Inflammatory macrophage (primary cell): ENCODE measurements around the gene NLGN4X.
"Not testable (repeated sequence)": the region's sequence is repeated elsewhere in the genome, so short reads cannot be mapped to it uniquely, and the experiment has no call there.

ENCODE experiments used
- DNase-seq, 2 donors: peaks; one replicate each; pipeline ENCODE4 v3.0.0-alpha.2; 2020 to 2022

The NLGN4X gene

DNA sequence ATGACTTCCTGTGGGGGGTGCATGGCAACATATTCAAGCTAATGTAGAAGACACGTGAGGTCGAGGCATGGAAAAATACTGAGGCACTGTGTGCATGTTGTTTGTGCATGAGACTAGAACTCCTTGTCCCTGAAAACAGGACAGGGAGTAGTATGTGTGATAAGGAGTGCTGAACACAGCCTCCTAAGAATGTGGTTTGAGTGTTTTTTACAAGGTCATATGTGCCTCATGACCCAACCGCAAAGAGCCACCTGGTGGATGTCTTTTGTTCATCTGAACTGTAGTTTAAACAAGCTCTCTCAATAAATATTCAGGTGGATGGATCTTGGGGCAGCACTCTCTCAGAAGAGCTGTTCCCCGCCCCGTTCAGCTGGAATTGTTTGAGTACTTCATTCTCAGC is 226.6 kb downstream of the NLGN4X start:
- no peak for DNase-seq

DNA sequence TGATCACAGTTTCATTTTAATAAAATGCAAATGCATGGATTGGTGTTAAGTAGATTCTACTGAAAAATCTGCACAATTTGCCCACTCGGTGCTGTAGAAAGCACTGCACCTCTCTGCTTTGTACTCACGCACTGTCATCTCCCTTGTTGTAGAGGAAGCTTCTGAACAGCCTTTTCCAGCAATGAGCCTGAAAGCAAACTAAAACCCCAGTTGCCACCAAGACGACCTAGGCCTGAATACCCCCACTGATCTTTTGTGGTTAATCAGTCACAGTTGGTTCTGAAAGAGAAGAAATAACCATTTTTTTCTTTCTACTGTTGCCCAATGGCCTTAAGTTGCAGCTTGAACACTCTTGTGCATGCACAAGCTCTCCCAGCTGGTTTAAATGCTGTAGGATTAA is 229.8 kb downstream of the NLGN4X start:
- DNase-seq: no peak

DNA sequence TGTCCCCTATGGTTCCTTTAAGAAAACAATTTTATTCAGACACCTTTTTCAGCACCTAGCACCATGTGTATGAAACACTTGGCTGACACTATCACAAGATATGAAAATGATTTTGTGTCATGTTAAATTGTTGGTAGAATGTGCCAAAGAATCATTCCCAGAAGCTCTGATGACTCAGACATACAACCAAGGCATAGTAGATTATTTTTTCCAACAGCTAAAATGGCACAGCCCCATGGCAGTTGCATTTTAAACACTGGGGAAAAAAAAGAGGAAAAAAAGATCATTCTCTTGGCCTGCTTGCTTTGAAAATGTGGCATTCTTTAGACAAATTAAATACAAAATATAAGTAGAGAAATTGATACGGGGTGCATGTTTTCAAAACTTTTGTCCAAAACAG is 230.2 kb downstream of the NLGN4X start:
- no peak for DNase-seq

DNA sequence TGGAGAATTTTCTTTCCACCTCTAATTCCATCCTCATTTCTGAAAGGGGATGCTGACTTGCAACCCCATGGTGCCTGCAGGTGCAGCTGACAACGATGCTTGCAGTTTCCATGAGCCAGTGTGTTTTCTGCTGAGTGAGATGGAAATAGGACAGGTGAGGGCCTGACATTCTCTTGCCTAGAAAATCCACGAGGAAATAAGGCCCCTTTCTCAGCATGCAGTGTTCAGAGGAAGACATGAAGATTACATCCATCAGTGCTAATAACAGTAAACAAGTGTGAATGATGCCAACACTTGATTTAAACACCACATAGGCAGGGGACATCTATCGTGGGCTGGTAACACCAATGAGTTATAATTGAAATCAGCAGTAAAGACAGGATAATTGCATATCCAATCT is 237.3 kb downstream of the NLGN4X start:
- no peak for DNase-seq

DNA sequence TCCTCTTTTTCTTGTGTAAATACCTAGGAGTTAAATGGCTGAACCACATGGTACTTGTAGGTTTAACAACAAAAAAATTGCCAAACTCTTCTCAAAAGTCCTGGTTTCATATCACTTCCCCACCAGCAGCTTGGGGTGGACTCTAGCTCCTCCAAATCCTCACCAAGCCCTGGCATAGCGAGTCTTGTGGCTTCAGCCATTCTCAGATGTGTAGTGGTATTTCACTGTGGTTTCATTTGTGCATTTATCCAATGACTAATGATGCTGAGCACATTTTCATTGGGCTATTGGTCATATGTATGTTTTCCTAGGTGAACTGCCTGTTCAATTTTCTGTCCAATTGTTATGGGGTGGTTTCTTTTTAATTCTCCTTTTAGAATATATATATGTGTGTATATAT is 249.3 kb downstream of the NLGN4X start:
- no peak for DNase-seq

DNA sequence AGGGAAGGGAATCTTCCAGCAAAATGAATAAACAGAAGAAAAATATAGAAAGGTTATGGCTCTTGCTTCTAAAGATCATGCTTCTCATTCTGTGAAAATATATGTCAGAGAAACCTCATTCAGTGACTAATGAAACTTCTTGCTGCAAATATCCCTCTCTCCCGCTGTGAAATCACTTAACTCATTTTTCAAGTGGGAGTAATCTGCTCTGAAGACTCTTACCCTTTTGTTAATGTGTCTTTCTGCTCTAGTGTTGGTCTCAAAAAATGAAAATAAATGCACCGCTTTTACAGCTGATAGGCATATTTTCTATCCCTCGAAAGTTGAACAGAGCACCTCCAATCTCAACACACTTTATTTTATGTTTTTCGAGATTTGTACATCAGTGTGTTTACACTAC is 252.3 kb downstream of the NLGN4X start:
- no peak for DNase-seq

DNA sequence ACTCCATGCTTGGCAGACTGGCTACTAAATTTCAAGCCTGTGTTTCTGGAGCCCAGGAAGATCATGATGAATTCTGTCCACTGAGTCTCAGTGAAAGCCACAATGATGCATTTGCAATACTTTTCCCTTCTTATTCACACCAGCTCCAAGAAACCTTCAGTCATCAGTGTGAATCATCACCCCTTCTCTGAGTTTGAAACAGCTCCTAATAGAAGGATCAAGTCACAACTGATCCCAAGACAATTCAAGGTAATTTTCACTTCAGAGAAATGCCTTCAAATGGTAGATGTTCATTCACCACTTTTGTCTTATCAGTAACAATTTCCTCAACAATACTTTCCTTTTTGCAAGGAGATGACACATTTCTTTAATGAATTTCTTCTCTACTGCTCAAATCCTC is 257.4 kb downstream of the NLGN4X start:
- DNase-seq: no peak

DNA sequence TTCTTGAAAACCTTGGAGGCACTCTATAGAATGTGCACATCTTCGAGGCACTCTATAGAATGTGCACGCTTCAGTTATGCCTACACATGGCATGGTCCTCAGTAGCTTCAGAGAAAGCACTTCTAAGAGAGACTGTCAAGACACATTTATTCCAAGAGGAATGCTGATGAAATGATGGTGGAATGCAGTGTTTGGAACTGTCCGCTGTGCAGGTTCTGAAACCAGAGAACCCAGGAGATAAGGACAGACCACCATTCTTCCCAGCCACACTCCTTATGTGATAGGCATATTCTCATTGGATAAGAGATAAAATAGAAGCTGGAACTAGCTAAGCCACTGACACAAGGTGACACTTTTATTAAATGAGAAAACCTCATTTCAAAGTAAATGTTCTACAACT is 263.3 kb downstream of the NLGN4X start:
- no peak for DNase-seq

DNA sequence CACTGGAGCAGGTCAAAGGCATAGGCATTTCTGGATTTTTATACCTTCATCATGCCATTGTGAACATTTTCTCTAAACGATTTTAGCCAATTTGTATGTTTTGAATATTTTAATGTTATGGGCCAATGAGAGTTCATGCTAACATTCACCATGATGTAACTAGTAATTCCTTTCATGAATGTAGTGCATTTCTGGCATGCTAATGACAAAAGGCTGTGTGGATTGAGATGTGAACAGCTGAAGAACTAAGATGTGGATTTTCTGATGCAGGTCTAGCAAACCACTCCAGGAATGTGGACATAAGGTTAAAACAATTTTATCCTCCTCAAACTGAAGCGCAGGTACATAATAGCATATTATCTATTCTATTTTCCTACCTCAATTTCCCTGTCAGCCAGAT is 269.4 kb downstream of the NLGN4X start:
- DNase-seq: no peak

DNA sequence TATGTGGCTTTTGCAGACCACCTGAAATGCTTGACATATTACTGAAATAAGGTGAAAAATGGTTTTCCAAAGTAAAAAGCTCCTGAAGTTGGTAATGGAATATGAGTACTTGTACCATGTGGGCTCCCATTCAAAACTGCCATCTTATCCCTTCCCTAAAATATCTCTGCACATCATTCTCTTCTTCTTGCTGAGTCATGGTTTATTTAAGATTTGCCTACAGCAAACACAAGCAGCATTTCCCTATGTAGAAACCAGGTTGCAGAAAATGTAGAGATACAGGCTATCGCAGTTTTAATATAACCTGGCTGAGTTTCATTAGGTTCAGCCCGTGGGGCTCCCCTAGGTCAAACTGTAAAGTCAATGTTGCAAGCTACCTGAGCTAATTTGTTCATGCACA is 270.1 kb downstream of the NLGN4X start:
- no peak for DNase-seq

DNA sequence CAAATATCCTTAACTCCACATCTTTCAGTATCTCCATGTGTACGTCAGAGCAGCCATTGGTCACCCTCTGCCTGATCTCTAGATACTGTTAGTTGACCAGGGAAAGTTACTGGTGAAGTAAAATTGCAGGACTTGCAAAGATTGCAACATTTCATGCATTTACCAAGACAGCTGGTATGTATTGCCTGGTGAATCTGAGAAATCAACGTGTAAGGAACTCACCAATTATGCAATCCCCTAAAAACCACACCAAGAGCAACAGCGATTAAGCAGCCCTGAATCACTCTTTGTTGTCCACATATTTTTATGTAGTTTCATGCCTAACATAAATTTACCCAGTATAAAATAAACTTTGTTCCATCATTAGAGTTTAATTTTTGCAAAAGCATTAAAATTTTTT is 271.2 kb downstream of the NLGN4X start:
- no peak for DNase-seq

DNA sequence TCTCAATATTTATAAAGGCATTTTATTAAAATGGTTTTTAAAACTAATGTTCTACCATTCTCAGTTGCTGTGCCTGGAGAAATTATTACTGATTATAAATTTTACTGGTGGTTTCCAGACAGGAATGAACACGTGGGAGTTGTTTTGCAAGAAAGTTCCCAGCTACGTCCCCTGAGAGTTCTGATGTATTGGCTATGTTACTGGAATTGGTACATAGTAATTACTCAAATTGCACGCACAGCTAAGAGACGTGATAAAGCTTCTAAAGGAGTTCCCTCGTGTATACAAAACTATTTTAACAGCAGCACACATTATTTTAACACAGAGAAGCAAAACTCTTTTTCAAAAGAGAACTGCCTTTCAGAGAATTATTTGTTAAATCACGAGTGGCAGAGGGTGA is 292.2 kb downstream of the NLGN4X start:
- no peak for DNase-seq

DNA sequence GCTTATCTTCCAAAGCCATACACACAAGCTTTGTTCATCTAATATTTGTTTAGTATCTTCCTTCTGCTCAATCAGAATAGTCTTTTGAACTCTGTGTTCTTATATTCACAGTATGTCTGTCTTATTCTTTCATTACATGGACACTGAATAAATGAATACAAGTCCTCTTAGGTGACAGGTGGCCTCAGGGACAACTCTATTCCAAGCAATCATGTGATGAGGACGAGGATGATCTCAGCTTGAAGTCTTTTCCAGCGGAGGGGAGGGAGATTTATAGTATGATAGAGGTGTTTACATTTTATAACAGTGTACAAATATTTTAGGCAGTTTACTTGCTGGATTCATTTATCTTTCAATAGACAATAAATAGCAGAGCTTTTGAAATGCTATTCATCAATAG is 300.4 kb downstream of the NLGN4X start:
- no peak for DNase-seq

DNA sequence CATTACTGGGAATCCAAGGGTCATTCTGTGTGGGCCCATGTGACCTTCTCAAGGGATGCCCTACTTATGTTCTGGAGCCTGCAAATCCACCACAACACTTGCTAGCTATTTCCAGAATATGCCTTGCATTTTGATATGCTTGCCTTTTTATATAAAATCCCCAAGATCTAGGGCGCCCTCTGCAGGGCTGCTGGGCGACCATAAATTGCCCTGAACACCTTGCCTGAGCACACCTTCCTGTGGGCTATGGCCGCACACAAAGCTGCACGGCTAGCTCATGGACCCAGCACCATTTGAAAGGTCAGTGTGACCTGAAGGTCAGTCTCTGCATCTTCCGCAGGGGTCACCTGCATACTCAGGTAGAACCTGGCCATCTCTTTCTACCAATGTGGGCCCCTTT is 311.7 kb downstream of the NLGN4X start:
- no peak for DNase-seq

DNA sequence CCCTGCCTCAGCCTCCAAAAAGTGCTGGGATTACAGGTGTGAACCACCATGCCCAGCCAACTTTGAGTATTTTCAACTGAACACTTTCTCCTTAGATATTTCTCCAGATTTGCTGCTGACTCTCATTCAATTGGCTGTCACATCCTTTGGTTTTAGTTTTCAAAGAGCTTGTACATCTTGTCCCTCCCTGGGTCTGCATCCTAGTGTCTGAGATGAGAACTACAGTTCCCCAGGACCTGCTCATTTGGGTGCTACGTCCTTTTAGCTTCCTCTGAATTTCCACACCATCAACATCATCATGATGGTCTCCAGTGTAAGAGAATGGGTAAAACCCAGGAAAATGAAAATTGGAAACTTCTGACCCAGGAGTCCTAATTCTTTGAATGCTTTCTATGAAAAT is 312.9 kb downstream of the NLGN4X start:
- DNase-seq: no peak

DNA sequence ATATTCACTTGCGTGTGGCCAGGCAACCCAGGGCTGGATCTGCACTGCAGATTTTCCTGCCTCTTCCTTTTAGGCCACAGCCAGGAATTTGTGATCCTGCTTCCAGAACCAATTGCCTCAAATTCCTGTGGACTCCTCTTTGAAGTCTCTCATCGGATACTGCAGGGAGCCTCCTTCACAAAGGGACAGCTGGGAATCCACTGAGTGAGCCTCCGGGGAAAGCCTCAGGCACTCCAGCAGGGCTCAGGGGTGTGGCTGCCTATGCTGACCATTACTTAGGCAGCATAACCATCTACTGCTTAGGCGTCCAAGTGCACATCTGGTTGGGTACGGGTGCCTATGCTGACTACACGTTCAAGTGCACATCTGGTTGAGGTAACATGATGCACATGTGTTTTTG is 321.5 kb downstream of the NLGN4X start:
- no peak for DNase-seq

DNA sequence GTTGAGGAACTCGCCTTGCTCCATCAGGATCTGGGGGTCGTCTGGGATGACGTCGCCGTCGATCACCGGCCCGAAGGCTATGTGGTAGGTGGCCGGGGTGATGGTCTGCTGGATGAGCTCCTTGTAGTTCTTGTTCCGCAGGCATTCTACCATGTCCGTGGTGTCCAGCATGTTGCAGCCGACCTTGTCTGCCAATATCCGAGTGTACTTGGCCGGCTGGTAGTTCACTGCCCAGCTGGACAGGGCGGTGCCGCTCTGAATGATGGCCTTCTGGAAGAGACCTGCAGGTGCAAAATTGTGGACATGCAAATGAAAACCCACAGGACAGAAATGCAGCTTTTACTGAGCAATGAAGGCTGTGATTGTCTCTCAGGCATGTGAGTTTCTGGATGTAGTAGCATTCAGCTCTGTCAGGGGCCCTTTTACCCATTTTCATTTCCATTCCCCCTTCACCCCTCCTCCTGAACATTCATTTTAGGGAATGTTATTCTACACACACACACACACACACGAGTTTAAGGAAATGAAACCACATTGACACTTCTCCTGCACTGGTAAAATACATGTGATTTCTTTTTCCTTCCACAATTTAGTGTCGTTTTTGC is 325.0 kb downstream of the NLGN4X start:
- DNase-seq: not testable (repeated sequence)

DNA sequence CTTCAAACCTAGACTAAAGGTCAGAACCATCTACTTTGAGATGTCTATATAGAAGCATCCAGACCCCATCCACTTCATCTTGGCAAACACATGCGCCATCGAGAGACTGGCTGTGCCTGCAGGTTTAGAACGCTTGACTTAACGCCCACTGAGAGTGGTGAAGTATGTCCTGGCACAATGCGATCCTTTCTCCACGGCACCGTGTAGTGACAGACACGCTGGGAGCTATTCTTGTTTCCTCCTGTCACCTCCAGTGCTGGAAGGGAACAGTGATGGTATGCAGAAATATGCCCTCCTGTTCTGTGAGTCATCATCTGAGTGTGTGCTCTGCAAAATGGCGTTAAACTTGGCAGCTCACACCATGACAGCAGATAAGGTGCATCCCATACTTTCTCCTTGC is 330.2 kb downstream of the NLGN4X start:
- DNase-seq: no peak

DNA sequence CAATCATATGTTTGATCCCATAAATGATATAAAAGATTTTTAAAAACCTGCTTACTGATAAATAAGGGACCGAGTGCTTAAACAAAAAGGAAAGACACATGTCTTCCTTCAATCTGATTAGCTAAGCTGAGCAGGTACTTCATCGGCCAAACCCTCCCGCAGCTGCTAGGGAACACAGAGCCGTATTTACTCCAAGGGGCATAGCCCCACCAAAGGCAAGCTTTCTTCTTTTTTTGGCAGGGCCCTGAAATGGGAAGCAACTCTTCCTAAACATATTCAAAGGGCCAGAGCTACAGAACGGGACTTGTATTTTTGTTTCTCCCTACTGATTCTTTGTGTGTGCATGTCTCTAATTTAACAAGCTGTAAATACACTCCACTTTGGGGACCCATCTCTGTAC is 337.3 kb downstream of the NLGN4X start:
- no peak for DNase-seq

DNA sequence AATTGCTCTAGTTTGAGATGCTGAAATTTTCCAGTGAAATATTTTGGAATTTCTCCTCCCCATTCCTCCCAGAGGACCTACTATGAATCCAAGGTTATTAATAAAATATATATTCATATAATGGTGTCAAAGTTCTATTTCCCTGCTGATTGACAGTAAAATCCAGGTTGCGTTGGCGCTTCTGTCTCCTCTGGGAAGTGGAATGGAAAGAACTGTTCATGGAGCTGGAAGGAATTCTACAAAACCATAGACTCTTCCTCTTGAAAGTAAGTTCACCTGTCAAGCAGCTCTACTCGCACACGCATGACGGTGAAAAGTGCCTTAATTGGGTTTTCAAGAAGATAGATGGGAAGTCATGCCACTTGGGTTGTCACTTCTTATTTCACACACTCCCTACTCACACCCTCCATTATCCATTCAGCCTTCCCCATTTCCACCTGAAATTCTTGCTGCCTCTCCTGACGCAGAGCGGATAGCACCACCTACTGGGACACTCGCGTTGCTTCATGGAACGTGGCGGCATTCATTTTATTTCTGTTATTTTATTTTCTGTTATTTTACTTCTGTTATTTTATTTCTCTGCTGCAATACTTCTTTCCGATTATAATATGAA is 351.6 kb downstream of the NLGN4X start:
- DNase-seq: peak; percentile 27 to 42

DNA sequence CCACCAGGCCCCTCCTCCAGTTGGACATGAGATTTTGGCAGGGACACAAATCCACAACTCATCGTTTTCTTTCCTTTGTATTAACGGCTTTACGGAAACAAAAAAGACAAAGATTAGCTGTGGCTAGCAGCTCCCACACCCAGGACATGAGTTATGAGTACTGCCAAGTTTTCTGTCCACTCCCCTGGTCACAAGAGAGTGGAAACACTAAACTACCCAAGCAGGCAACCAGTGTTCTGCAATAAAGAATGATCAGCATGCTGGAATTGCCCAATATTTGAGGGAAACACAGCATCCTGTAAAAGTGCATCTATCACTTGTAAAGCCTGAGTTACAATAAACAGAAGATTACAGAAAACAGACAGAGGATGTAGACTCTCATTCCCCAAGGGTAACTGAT is 358.4 kb downstream of the NLGN4X start:
- no peak for DNase-seq

DNA sequence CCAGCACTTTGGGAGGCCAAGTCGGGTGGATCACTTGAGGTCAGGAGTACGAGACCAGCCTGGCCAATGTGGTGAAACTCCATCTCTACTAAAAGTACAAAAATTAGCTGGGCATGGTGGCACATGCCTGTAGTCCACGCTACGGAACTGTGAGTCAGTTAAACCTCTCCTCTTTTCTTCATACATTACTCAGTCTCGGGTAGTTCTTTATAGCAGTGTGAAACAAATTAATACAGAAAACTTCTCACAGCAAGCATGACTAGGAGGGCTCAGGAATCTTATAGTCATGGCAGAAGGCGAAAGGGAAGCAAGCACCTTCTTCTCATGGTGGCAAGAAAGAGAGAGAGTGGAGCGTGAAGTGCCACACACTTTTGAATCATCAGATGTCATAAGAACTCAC is 358.9 kb downstream of the NLGN4X start:
- no peak for DNase-seq

DNA sequence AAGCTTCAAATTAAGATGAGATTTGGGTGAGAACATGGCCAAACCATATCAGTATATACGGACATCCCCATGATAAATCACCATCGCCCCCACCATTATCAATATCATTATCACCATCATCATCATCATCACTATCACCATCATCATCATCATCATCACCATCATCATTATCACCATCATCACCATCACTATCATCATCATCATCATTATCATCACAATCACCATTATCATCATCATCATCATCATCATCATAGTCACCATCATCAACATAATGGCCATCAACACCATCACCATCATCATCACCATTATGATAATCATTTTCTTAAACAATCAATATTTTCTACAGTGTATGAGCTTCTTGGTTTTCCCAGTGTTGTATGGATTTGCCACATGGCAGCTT is 360.9 kb downstream of the NLGN4X start:
- DNase-seq: no peak

DNA sequence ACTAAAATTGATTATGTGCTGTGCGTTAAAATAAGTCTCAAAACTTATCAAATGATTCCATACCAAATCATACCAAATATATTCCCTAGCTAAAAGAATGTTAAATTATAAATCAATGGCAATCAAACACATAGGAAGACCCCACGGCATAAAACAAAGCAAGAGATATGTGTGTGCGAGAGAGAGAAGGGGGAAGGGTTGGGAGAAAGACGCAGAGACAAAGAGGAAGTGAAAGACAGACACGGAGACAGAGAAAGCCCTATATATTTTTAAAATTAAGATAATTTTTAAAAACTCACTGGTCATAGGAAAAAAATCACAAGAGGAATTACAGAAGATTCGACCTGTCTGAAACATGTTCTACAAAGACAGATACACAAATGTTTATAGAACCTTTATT is 371.4 kb downstream of the NLGN4X start:
- DNase-seq: no peak

DNA sequence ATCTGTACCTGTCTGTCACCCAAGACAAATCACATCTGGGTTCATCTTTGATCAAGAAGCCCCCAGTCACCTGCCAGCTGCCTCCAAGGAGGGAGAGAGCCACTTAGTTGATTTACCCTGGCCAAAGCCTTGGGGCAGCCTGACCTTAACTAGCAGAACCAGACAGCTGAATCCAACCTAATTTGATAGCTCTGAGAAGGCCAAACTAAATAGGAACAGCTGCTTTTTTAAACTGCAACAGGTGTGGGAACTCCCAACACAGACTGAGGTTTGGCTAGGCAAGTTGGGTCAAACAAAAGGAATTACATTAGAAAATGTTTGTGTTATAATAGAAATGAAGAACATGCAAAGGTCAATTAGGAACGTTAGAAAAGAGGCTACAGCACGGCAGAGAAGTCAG is 375.7 kb downstream of the NLGN4X start:
- no peak for DNase-seq
